Peyer's patch (tissue), 4 donors: ENCODE measurements around the gene ZBP1. TPM values are rescaled to one million over a fixed set of nuclear protein-coding genes. Genes with fewer than 3 reads are reported as not detected.

Source experiments
- DNase-seq, 3 donors: peaks; one replicate each; pipeline ENCODE4 v3.0.0-alpha.2; 2017 to 2019
- H3K27ac ChIP-seq, 4 donors: fragments of 200-600 bp; sonication (generic); one replicate each; pipeline ENCODE4 v1.5.1; 2016 to 2019
- H3K27me3 ChIP-seq, 2 donors: fragments of 200-600 bp; sonication (generic); one replicate each; pipeline ENCODE4 v1.5.1; 2019
- H3K36me3 ChIP-seq, 3 donors: fragments of 200-600 bp; sonication (generic); one replicate each; pipeline ENCODE4 v1.5.1; 2016 to 2019
- H3K4me1 ChIP-seq, 4 donors: fragments of 200-600 bp; sonication (generic); one replicate each; pipeline ENCODE4 v1.5.1; 2016 to 2019
- H3K4me3 ChIP-seq, 4 donors: fragments of 200-600 bp; sonication (generic); 1 replicate in 3 of 4; 2 replicates in 1 of 4; pipeline ENCODE4 v1.5.1; 2016 to 2019; ENCODE audit warnings: mild to moderate bottlenecking in 1 of 4
- H3K9me3 ChIP-seq, 4 donors: fragments of 200-600 bp; sonication (generic); one replicate each; pipeline ENCODE4 v1.5.1; 2016 to 2019; ENCODE audit warnings: mild to moderate bottlenecking in 1 of 4
- CTCF ChIP-seq, 6 experiments: fragments of 450-650 bp in 4 of 6; fragments of 200-600 bp in 2 of 6; sonication (generic) in 1 of 6; IDR thresholded peaks; one replicate each; pipeline ENCODE4 v1.5.1; 2017 to 2019; ENCODE audit warnings: antibody characterized with exemption in 6 of 6, mild to moderate bottlenecking in 3 of 6, moderate library complexity in 1 of 6
- POLR2A ChIP-seq, 2 donors: fragments of 450-650 bp; IDR thresholded peaks; one replicate each; pipeline ENCODE4 v1.5.1; 2017; ENCODE audit warnings: antibody characterized with exemption in 2 of 2, mild to moderate bottlenecking in 2 of 2, moderate library complexity in 2 of 2
- total RNA-seq, 4 donors: library from RNA; depleted of rRNA; stranded (reverse); fragments of >200 nt; gene quantifications; one replicate each; pipeline ENCODE4 v1.1.0, GENCODE V29; 2016

ZBP1 gene
- total RNA-seq, 4 donors from 2014 or later: 2.3 to 14.0 (median 9.8) TPM; not detected in 1

GRCh38 chr20:57568960-57569359 lies 51.3 kb downstream of the ZBP1 start:
- H3K4me1 ChIP-seq: peaks cover 0 to 16% (median 3%) of the 10 kb centered on the region in 4 donors
- H3K27ac ChIP-seq: peak overlapping the region in 1 of 4 donors; percentile 72
- TF ChIP-seq POLR2A (IDR thresholded peaks at IDR 0.05) (peak in 1 of 2 donors; percentile 1), CTCF (IDR thresholded peaks at IDR 0.05) (no peak)
- peaks cover 0 to 18% (median 0%) of the 10 kb centered on the region in 3 donors for H3K36me3 ChIP-seq
- H3K9me3 ChIP-seq: no peaks in the 10 kb centered on the region
- no peak for DNase-seq
- no peaks in the 10 kb centered on the region for H3K27me3 ChIP-seq
- H3K4me3 ChIP-seq: no peak overlapping the region

GRCh38 chr20:57568088-57568896 lies 51.9 kb downstream of the ZBP1 start:
- DNase-seq: no peak
- H3K9me3 ChIP-seq: no peaks in the 10 kb centered on the region
- no peak overlapping the region for H3K4me3 ChIP-seq
- peaks cover 0 to 16% (median 3%) of the 10 kb centered on the region in 4 donors for H3K4me1 ChIP-seq
- TF ChIP-seq CTCF (IDR thresholded peaks at IDR 0.05) (no peak), POLR2A (IDR thresholded peaks at IDR 0.05) (peak; percentile 9 to 31)
- H3K36me3 ChIP-seq: peaks cover 0 to 25% (median 0%) of the 10 kb centered on the region in 3 donors
- peak overlapping the region in 1 of 4 donors; percentile 72 for H3K27ac ChIP-seq
- no peaks in the 10 kb centered on the region for H3K27me3 ChIP-seq

- no peaks in the 10 kb centered on the region for H3K9me3 ChIP-seq
- H3K27me3 ChIP-seq: no peaks in the 10 kb centered on the region
- no peak overlapping the region for H3K4me3 ChIP-seq
- DNase-seq: peak in 1 of 3 donors; percentile 74
- peak in 1 of 2 donors; percentile 22 for TF ChIP-seq POLR2A (IDR thresholded peaks at IDR 0.05)
- no peak for TF ChIP-seq CTCF (IDR thresholded peaks at IDR 0.05)
- peaks cover 0 to 32% (median 0%) of the 10 kb centered on the region in 3 donors for H3K36me3 ChIP-seq
- H3K27ac ChIP-seq: peak overlapping the region in 1 of 4 donors; percentile 91
- peaks cover 0 to 16% (median 3%) of the 10 kb centered on the region in 4 donors for H3K4me1 ChIP-seq
Measured at GRCh38 chr20:57567471-57568079, 52.7 kb downstream of the ZBP1 start.

- Histone ChIP-seq H3K36me3 (peaks cover 0 to 38% (median 4%) of the 10 kb centered on the region in 3 donors), H3K4me1 (peaks cover 0 to 16% (median 3%) of the 10 kb centered on the region in 4 donors), H3K27ac (peak overlapping the region in 1 of 4 donors; percentile 91), H3K4me3 (peak overlapping the region in 1 of 4 donors; percentile 59), H3K9me3 (no peaks in the 10 kb centered on the region), H3K27me3 (no peaks in the 10 kb centered on the region)
- peak in 1 of 3 donors; percentile 65 for DNase-seq
- TF ChIP-seq CTCF (IDR thresholded peaks at IDR 0.05) (no peak), POLR2A (IDR thresholded peaks at IDR 0.05) (peak; percentile 7 to 21)
Measured at GRCh38 chr20:57566803-57567459, 53.3 kb downstream of the ZBP1 start.

GRCh38 chr20:57566399-57566798 lies 53.8 kb downstream of the ZBP1 start:
- Histone ChIP-seq H3K4me3 (peak overlapping the region in 1 of 4 donors; percentile 59), H3K27me3 (no peaks in the 10 kb centered on the region), H3K9me3 (no peaks in the 10 kb centered on the region), H3K27ac (peak overlapping the region in 1 of 4 donors; percentile 91), H3K4me1 (peaks cover 0 to 16% (median 3%) of the 10 kb centered on the region in 4 donors), H3K36me3 (peaks cover 0 to 44% (median 4%) of the 10 kb centered on the region in 3 donors)
- DNase-seq: no peak
- TF ChIP-seq POLR2A (IDR thresholded peaks at IDR 0.05) (no peak), CTCF (IDR thresholded peaks at IDR 0.05) (peak in 1 of 6 experiments; percentile 2)
